ENCODE results near the gene NOP14.
"Not testable (repeated sequence)": the region's sequence is repeated elsewhere in the genome, so short reads cannot be mapped to it uniquely, and the experiment has no call there.

DNA sequence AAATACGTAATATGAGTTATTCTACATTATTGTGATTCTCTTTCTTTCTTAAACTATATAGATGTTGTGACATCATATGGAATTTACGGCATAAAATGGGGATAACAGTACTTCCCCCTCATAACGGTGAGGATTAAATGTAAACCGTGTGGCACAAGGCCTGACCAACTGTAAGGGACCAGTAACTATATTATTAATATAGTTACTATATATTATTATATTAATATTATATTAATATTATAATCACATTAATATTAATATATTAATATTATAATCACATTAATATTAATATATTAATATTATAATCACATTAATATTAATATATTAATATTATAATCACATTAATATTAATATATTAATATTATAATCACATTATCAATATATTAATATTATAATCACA, 2.8 kb downstream of the NOP14 start:
- TF ChIP-seq, protein P1, sequence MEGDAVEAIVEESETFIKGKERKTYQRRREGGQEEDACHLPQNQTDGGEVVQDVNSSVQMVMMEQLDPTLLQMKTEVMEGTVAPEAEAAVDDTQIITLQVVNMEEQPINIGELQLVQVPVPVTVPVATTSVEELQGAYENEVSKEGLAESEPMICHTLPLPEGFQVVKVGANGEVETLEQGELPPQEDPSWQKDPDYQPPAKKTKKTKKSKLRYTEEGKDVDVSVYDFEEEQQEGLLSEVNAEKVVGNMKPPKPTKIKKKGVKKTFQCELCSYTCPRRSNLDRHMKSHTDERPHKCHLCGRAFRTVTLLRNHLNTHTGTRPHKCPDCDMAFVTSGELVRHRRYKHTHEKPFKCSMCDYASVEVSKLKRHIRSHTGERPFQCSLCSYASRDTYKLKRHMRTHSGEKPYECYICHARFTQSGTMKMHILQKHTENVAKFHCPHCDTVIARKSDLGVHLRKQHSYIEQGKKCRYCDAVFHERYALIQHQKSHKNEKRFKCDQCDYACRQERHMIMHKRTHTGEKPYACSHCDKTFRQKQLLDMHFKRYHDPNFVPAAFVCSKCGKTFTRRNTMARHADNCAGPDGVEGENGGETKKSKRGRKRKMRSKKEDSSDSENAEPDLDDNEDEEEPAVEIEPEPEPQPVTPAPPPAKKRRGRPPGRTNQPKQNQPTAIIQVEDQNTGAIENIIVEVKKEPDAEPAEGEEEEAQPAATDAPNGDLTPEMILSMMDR (IDR thresholded peaks at IDR 0.05), result not testable (repeated sequence)
- TF ChIP-seq RCOR1 (IDR thresholded peaks at IDR 0.05; ENCODE audit: low read depth, low read length); NFE2L2 (conservative IDR thresholded peaks at IDR 0.05; ENCODE audit: low read length); CHD2 (IDR thresholded peaks at IDR 0.05; ENCODE audit: low read length, partially characterized antibody); RFX5 (IDR thresholded peaks at IDR 0.05); POLR2A (IDR thresholded peaks at IDR 0.05; ENCODE audit: low read length); ZSCAN20 (CRISPR knock-in tag; IDR thresholded peaks at IDR 0.05); ZFP36 (IDR thresholded peaks at IDR 0.05; ENCODE audit: borderline replicate concordance, partially characterized antibody); EP300 (IDR thresholded peaks at IDR 0.05): not testable (repeated sequence)

Data from A549 (cell line).